SK-N-SH (cell line): Measurements from ENCODE around the gene MAPK8IP1.

ENCODE experiments used
- CHD2 ChIP-seq: fragments of 150-350 bp; IDR thresholded peaks from 2 replicates; pipeline ENCODE4 v1.6.1; 2018; ENCODE audit warnings: low read length; ENCODE audit not compliant: partially characterized antibody
- CTCF ChIP-seq: fragments of 200-600 bp; sonication (generic); IDR thresholded peaks from 2 replicates; pipeline ENCODE4 v1.6.1; 2017; ENCODE audit warnings: antibody characterized with exemption, mild to moderate bottlenecking, moderate library complexity
- ELF1 ChIP-seq: IDR thresholded peaks from 2 replicates; pipeline ENCODE4 v1.4.0; 2012
- EP300 ChIP-seq, 2 experiments: IDR thresholded peaks; 2 replicates each; pipeline versions ENCODE4 v1.4.0 to v1.6.1; 2012; ENCODE audit warnings: borderline replicate concordance in 1 of 2, low read depth in 1 of 2, low read length in 1 of 2
- FOSL2 ChIP-seq: IDR thresholded peaks from 2 replicates; pipeline ENCODE4 v1.4.0; 2012; ENCODE audit warnings: low read depth, mild to moderate bottlenecking, moderate library complexity, borderline replicate concordance
- FOXJ3 ChIP-seq: sonication (generic); formaldehyde crosslinking; IDR thresholded peaks from 2 replicates; pipeline ENCODE4 v1.5.1; 2020; ENCODE audit warnings: mild to moderate bottlenecking, missing genetic modification reagents
- GABPA ChIP-seq: IDR thresholded peaks from 2 replicates; pipeline ENCODE4 v1.4.0; 2012; ENCODE audit warnings: low read depth, mild to moderate bottlenecking
- JUND ChIP-seq: IDR thresholded peaks from 2 replicates; pipeline ENCODE4 v1.4.0; 2012
- MAX ChIP-seq: IDR thresholded peaks from 2 replicates; pipeline ENCODE4 v1.4.0; 2012; ENCODE audit warnings: low read depth
- PBX3 ChIP-seq: IDR thresholded peaks from 2 replicates; pipeline ENCODE4; 2012
- POLR2AphosphoS5 ChIP-seq: IDR thresholded peaks from 2 replicates; pipeline ENCODE4 v1.6.1; 2012; ENCODE audit warnings: low read depth, low read length
- SIN3A ChIP-seq: IDR thresholded peaks from 2 replicates; pipeline ENCODE4 v1.6.1; 2012; ENCODE audit warnings: low read depth, mild to moderate bottlenecking, low read length, moderate library complexity, borderline replicate concordance
- TAF1 ChIP-seq: IDR thresholded peaks from 2 replicates; pipeline ENCODE4 v1.6.1; 2012; ENCODE audit warnings: low read depth, mild to moderate bottlenecking, low read length, moderate library complexity, borderline replicate concordance

GRCh38 chr11:45947885-45948284 lies 62.4 kb downstream of the MAPK8IP1 start:
- no peak for TF ChIP-seq ELF1
- no peak for TF ChIP-seq EP300 (IDR thresholded peaks at IDR 0.05; ENCODE audit: borderline replicate concordance in 1 of 2, low read depth in 1 of 2, low read length in 1 of 2)
- TF ChIP-seq FOSL2, result no peak
- no peak for TF ChIP-seq CTCF
- TF ChIP-seq GABPA, result no peak
- no peak for TF ChIP-seq JUND
- no peak for TF ChIP-seq CHD2
- TF ChIP-seq POLR2AphosphoS5, result no peak
- TF ChIP-seq MAX, result no peak
- TF ChIP-seq SIN3A, result no peak
- no peak for TF ChIP-seq PBX3
- no peak for TF ChIP-seq TAF1
- TF ChIP-seq FOXJ3 (CRISPR knock-in tag), result no peak
